ENCODE data around the gene TRAF3IP3.

GRCh38 chr1:209732725-209733124 is 23.1 kb upstream of the TRAF3IP3 start:
- TF ChIP-seq POLR2AphosphoS5 (IDR thresholded peaks at IDR 0.05) (no peak), CTCF (IDR thresholded peaks at IDR 0.05) (no peak), EP300 (IDR thresholded peaks at IDR 0.05) (no peak), POLR2A (IDR thresholded peaks at IDR 0.05) (no peak)
